Measurements from ENCODE around the gene CRACR2A.

DNA sequence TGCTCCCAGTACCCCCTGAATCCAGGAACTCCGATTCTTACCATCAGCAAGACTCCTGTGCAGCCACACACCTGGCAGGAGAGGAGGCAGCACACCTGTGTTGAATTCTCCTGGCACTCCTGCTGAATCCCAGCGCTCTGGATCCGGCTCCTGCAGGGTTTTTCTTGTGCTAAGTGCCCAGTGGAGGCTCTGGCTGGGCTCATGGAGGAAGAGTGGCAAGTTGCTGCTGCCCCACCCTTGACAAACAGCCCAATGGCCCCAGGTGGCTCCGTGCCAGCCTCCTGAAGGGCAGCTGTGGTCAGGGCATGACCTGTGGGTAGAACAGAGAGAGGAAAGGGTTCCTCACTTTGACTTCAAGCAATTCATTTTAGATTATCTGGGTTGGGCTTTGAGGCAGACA lies 20.0 kb downstream of the CRACR2A start:
- TF ChIP-seq POLR2AphosphoS5 (IDR thresholded peaks at IDR 0.05; ENCODE audit: low read depth, low read length) (no peak), POLR2A (IDR thresholded peaks at IDR 0.05; ENCODE audit: low read depth, low read length) (no peak), POU2F2 (IDR thresholded peaks at IDR 0.05; ENCODE audit: low read depth, low read length) (no peak)
